ENCODE data around the gene CD38.
"Not testable (repeated sequence)": the region's sequence is repeated elsewhere in the genome, so short reads cannot be mapped to it uniquely, and the experiment has no call there.

Gene CD38

GRCh38 chr4:15778289-15779241, at the start of gene CD38:
CD38 (plus strand) TSS chr4:15778328; CDS start chr4:15778415, 87 bp downstream.
- POLR2A ChIA-PET, result no interaction called here
- DNase-seq (ENCODE audit: extremely low spot score), result peak; percentile 78
- TF ChIP-seq, protein P1, sequence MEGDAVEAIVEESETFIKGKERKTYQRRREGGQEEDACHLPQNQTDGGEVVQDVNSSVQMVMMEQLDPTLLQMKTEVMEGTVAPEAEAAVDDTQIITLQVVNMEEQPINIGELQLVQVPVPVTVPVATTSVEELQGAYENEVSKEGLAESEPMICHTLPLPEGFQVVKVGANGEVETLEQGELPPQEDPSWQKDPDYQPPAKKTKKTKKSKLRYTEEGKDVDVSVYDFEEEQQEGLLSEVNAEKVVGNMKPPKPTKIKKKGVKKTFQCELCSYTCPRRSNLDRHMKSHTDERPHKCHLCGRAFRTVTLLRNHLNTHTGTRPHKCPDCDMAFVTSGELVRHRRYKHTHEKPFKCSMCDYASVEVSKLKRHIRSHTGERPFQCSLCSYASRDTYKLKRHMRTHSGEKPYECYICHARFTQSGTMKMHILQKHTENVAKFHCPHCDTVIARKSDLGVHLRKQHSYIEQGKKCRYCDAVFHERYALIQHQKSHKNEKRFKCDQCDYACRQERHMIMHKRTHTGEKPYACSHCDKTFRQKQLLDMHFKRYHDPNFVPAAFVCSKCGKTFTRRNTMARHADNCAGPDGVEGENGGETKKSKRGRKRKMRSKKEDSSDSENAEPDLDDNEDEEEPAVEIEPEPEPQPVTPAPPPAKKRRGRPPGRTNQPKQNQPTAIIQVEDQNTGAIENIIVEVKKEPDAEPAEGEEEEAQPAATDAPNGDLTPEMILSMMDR (IDR thresholded peaks at IDR 0.05; ENCODE audit: control extremely low read depth, extremely low read depth, low read depth, missing control alignments), result no peak
- CTCF ChIA-PET, result interaction anchor here (1.5 to 1.7 kb wide), 2 partner anchors 11 to 22 kb away, joined by 5 to 7 read pairs; no protein-coding TSS in a partner anchor

DNA sequence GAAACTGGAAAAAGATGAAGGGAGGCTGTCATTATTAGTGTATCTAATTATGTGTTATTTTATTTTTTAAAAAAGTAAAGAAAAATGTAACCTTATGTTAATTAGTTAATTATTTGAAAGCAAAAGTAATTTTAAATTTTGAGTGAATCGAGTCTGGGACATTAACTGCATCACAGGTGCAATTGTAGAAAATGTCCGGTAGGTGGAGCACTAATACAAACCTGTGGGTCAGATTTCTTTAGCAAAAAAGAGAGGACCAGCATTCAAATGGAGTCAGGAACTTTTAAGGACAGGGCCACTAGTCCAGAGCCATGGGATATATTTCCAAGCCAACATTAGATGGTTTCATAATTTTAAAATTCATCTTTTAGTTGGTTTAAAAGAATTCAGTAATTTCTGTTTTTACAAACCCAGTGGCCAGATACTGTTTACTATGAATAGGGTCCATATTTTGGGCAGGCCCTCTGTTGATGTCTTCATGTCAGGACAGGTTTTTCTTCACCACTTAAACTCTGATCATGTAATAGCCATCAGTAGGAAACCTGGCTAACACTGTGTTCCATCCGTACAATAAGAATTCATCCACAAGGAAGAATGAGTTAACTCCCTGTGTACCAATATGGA, 48.1 kb upstream of the CD38 start:
- CTCF ChIA-PET, result interaction anchor here (1.1 to 2.4 kb wide), 10 partner anchors 10 to 535 kb away, joined by 3 to 11 read pairs (median 4); no protein-coding TSS in a partner anchor
- peak; percentile 64 for DNase-seq (ENCODE audit: extremely low spot score)
- POLR2A ChIA-PET, result no interaction called here
- TF ChIP-seq, protein P1 (IDR thresholded peaks at IDR 0.05; ENCODE audit: control extremely low read depth, extremely low read depth, low read depth, missing control alignments), result peak; percentile 71

DNA sequence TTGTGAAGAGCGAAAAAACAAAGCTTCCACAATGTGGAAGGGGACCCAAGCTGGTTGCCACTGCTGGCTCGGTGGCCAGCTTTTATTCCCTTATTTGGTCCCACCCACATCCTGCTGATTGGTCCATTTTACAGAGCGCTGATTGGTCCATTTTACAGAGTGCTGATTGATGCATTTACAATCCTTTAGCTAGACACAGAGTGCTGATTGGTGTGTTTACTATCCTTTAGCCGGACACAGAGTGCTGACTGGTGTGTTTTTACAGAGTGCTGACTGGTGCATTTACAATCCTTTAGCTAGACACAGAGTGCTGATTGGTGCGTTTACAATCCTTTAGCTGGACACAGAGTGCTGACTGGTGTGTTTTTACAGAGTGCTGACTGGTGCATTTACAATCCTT, 45.1 kb upstream of the CD38 start:
- DNase-seq (ENCODE audit: extremely low spot score); POLR2A ChIA-PET: not testable (repeated sequence)
- CTCF ChIA-PET, result interaction anchor here (1.0 to 1.9 kb wide), 2 partner anchors 19 to 268 kb away, joined by 3 to 10 read pairs; no protein-coding TSS in a partner anchor

- TF ChIP-seq, protein P1 (IDR thresholded peaks at IDR 0.05; ENCODE audit: control extremely low read depth, extremely low read depth, low read depth, missing control alignments), result no peak
- ChIA-PET CTCF (no interaction called here), POLR2A (no interaction called here)
- no peak for DNase-seq (ENCODE audit: extremely low spot score)
Measured at GRCh38 chr4:15735536-15735935, 42.6 kb upstream of the CD38 start.

DNA sequence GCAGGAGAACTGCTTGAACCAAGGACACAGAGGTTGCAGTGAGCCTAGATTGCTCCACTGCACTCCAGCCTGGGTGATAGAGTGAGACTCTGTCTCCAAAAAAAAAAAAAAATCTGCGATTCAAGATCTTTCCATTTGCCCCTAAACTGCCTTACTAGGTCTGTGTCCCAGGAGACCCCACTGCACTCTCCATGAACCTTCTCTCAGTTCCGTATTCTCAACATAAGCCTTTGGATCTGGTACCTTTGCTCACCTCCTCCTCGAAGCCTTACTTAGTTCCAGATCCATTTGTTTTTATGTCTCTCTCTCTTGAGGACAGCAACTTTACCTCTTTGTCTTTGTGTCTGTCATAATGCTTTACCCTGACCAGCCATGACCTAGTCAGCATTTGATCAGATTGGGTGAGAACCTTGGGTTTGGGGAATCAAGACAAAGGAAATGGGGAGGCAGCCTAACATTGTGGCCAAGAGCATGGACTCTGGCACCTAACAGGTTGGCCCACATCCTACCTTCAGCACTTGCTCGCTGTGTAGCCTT, 41.5 kb upstream of the CD38 start:
- TF ChIP-seq, protein P1 (IDR thresholded peaks at IDR 0.05; ENCODE audit: control extremely low read depth, extremely low read depth, low read depth, missing control alignments), result no peak
- POLR2A ChIA-PET, result no interaction called here
- CTCF ChIA-PET, result interaction anchor here (0.8 to 3.2 kb wide), 6 partner anchors 11 to 220 kb away, joined by 3 to 12 read pairs (median 6); no protein-coding TSS in a partner anchor
- DNase-seq (ENCODE audit: extremely low spot score), result no peak

- TF ChIP-seq, protein P1 (IDR thresholded peaks at IDR 0.05; ENCODE audit: control extremely low read depth, extremely low read depth, low read depth, missing control alignments), result no peak
- no peak for DNase-seq (ENCODE audit: extremely low spot score)
- ChIA-PET CTCF (interaction anchor here (0.8 to 3.2 kb wide), 7 partner anchors 11 to 219 kb away, joined by 3 to 12 read pairs (median 5); no protein-coding TSS in a partner anchor), POLR2A (no interaction called here)
Measured at GRCh38 chr4:15737255-15737654, 40.9 kb upstream of the CD38 start.
